ENCODE results near the gene TRPM1. TPM values are rescaled to one million over a fixed set of nuclear protein-coding genes. Genes with fewer than 3 reads are reported as not detected.

Gene TRPM1
- total RNA-seq, 1 donor from 2014 or later: not detected

- Mint-ChIP-seq H3K9me3 (ENCODE audit: low read depth) (peaks cover 1% of the 10 kb centered on the region), H3K27ac (ENCODE audit: unreplicated experiment) (no peak overlapping the region), H3K4me3 (ENCODE audit: unreplicated experiment) (no peak overlapping the region), H3K4me1 (ENCODE audit: low read depth) (no peaks in the 10 kb centered on the region), H3K27me3 (ENCODE audit: low read depth) (peaks cover 6% of the 10 kb centered on the region), H3K36me3 (ENCODE audit: low read depth) (no peaks in the 10 kb centered on the region)
- DNase-seq (ENCODE audit: low spot score): no peak
- TF ChIP-seq CTCF (IDR thresholded peaks at IDR 0.05): no peak
These were observed 50.6 kb downstream of the TRPM1 start for GRCh38 chr15:31050953-31051352.

- no peaks in the 10 kb centered on the region for H3K4me1 Mint-ChIP-seq (ENCODE audit: low read depth)
- TF ChIP-seq CTCF (IDR thresholded peaks at IDR 0.05): no peak
- H3K9me3 Mint-ChIP-seq (ENCODE audit: low read depth): no peaks in the 10 kb centered on the region
- no peak overlapping the region for H3K4me3 Mint-ChIP-seq (ENCODE audit: unreplicated experiment)
- no peak for DNase-seq (ENCODE audit: low spot score)
- no peak overlapping the region for H3K27ac Mint-ChIP-seq (ENCODE audit: unreplicated experiment)
- H3K27me3 Mint-ChIP-seq (ENCODE audit: low read depth): peaks cover 6% of the 10 kb centered on the region
- no peaks in the 10 kb centered on the region for H3K36me3 Mint-ChIP-seq (ENCODE audit: low read depth)
These were observed 51.6 kb downstream of the TRPM1 start for GRCh38 chr15:31049682-31050615.

GRCh38 chr15:31049111-31049510 lies 52.4 kb downstream of the TRPM1 start:
- H3K36me3 Mint-ChIP-seq (ENCODE audit: low read depth): no peaks in the 10 kb centered on the region
- no peak overlapping the region for H3K27ac Mint-ChIP-seq (ENCODE audit: unreplicated experiment)
- TF ChIP-seq CTCF (IDR thresholded peaks at IDR 0.05): no peak
- no peaks in the 10 kb centered on the region for H3K9me3 Mint-ChIP-seq (ENCODE audit: low read depth)
- no peaks in the 10 kb centered on the region for H3K4me1 Mint-ChIP-seq (ENCODE audit: low read depth)
- DNase-seq (ENCODE audit: low spot score): no peak
- no peak overlapping the region for H3K4me3 Mint-ChIP-seq (ENCODE audit: unreplicated experiment)
- peaks cover 6% of the 10 kb centered on the region for H3K27me3 Mint-ChIP-seq (ENCODE audit: low read depth)

- H3K4me3 Mint-ChIP-seq (ENCODE audit: unreplicated experiment): no peak overlapping the region
- TF ChIP-seq CTCF (IDR thresholded peaks at IDR 0.05): no peak
- DNase-seq (ENCODE audit: low spot score): no peak
- no peaks in the 10 kb centered on the region for H3K9me3 Mint-ChIP-seq (ENCODE audit: low read depth)
- H3K27me3 Mint-ChIP-seq (ENCODE audit: low read depth): peaks cover 6% of the 10 kb centered on the region
- no peaks in the 10 kb centered on the region for H3K4me1 Mint-ChIP-seq (ENCODE audit: low read depth)
- no peaks in the 10 kb centered on the region for H3K36me3 Mint-ChIP-seq (ENCODE audit: low read depth)
- no peak overlapping the region for H3K27ac Mint-ChIP-seq (ENCODE audit: unreplicated experiment)
These were observed 54.1 kb downstream of the TRPM1 start for GRCh38 chr15:31047437-31047836.

GRCh38 chr15:31046759-31047359 lies 54.7 kb downstream of the TRPM1 start:
- no peaks in the 10 kb centered on the region for H3K4me1 Mint-ChIP-seq (ENCODE audit: low read depth)
- H3K27ac Mint-ChIP-seq (ENCODE audit: unreplicated experiment): no peak overlapping the region
- no peaks in the 10 kb centered on the region for H3K9me3 Mint-ChIP-seq (ENCODE audit: low read depth)
- H3K4me3 Mint-ChIP-seq (ENCODE audit: unreplicated experiment): no peak overlapping the region
- H3K36me3 Mint-ChIP-seq (ENCODE audit: low read depth): no peaks in the 10 kb centered on the region
- TF ChIP-seq CTCF (IDR thresholded peaks at IDR 0.05): no peak
- no peak for DNase-seq (ENCODE audit: low spot score)
- peaks cover 6% of the 10 kb centered on the region for H3K27me3 Mint-ChIP-seq (ENCODE audit: low read depth)
